Memory B cell (primary cell): ENCODE results near the gene PAF1.

ENCODE experiments used
- ATAC-seq: fragments of 150-1000 bp; cut with Tn5 transposase; 2 replicates; pipeline ENCODE4 v1.10.0; 2021; ENCODE audit warnings: low read depth, mild to moderate bottlenecking, moderate library complexity
- DNase-seq, 2 donors: peaks; one replicate each; pipeline ENCODE4 v3.0.0; 2022; ENCODE audit warnings: low spot score in 2 of 2
- H3K27ac Mint-ChIP-seq: one replicate; pipeline ENCODE4 v1.8.0; 2022; ENCODE audit warnings: mild to moderate bottlenecking, moderate library complexity, mixed read lengths
- H3K27me3 Mint-ChIP-seq: one replicate; pipeline ENCODE4 v1.8.0; 2022; ENCODE audit warnings: mixed read lengths
- H3K36me3 Mint-ChIP-seq: one replicate; pipeline ENCODE4 v1.8.0; 2022; ENCODE audit warnings: mild to moderate bottlenecking, mixed read lengths
- H3K4me1 Mint-ChIP-seq: one replicate; pipeline ENCODE4 v1.8.0; 2022; ENCODE audit warnings: mixed read lengths
- H3K4me3 Mint-ChIP-seq: one replicate; pipeline ENCODE4 v1.8.0; 2022; ENCODE audit warnings: mild to moderate bottlenecking, moderate library complexity, mixed read lengths
- H3K9me3 Mint-ChIP-seq: one replicate; pipeline ENCODE4 v1.8.0; 2022; ENCODE audit warnings: mixed read lengths

PAF1 gene

GRCh38 chr19:39405261-39405957 lies 14.5 kb upstream of the PAF1 start:
- ATAC-seq (no peak), DNase-seq (no peak)
- Mint-ChIP-seq H3K27me3 (no peaks in the 10 kb centered on the region), H3K4me1 (peaks cover 46% of the 10 kb centered on the region), H3K4me3 (peak overlapping the region; percentile 96), H3K27ac (peak overlapping the region; percentile 96), H3K36me3 (peaks cover 19% of the 10 kb centered on the region), H3K9me3 (no peaks in the 10 kb centered on the region)

GRCh38 chr19:39403331-39404312 lies 12.7 kb upstream of the PAF1 start:
- Mint-ChIP-seq H3K36me3 (peaks cover 16% of the 10 kb centered on the region), H3K4me3 (peak overlapping the region; percentile 96), H3K4me1 (peaks cover 48% of the 10 kb centered on the region), H3K27me3 (no peaks in the 10 kb centered on the region), H3K9me3 (no peaks in the 10 kb centered on the region), H3K27ac (peak overlapping the region; percentile 96)
- peak; percentile 44 for ATAC-seq
- DNase-seq: peak; percentile 91 to 96

GRCh38 chr19:39402346-39403300 lies 11.7 kb upstream of the PAF1 start:
- peak overlapping the region; percentile 96 for H3K4me3 Mint-ChIP-seq
- no peaks in the 10 kb centered on the region for H3K27me3 Mint-ChIP-seq
- peak overlapping the region; percentile 96 for H3K27ac Mint-ChIP-seq
- peak; percentile 81 to 87 for DNase-seq
- ATAC-seq: peak; percentile 12
- peaks cover 7% of the 10 kb centered on the region for H3K36me3 Mint-ChIP-seq
- peaks cover 49% of the 10 kb centered on the region for H3K4me1 Mint-ChIP-seq
- no peaks in the 10 kb centered on the region for H3K9me3 Mint-ChIP-seq

GRCh38 chr19:39401549-39402345 lies 10.8 kb upstream of the PAF1 start:
- Mint-ChIP-seq H3K27ac (peak overlapping the region; percentile 96), H3K4me1 (peaks cover 51% of the 10 kb centered on the region), H3K9me3 (no peaks in the 10 kb centered on the region), H3K36me3 (peaks cover 4% of the 10 kb centered on the region), H3K4me3 (peak overlapping the region; percentile 96), H3K27me3 (no peaks in the 10 kb centered on the region)
- peak; percentile 21 for ATAC-seq
- peak; percentile 64 to 65 for DNase-seq

- H3K27me3 Mint-ChIP-seq: no peaks in the 10 kb centered on the region
- H3K4me1 Mint-ChIP-seq: peaks cover 48% of the 10 kb centered on the region
- peak overlapping the region; percentile 96 for H3K27ac Mint-ChIP-seq
- ATAC-seq (no peak), DNase-seq (peak in 1 of 2 donors; percentile 36)
- peak overlapping the region; percentile 96 for H3K4me3 Mint-ChIP-seq
- peaks cover 4% of the 10 kb centered on the region for H3K36me3 Mint-ChIP-seq
- no peaks in the 10 kb centered on the region for H3K9me3 Mint-ChIP-seq
Measured at GRCh38 chr19:39401070-39401548, 10.2 kb upstream of the PAF1 start.

- ATAC-seq: no peak
- Mint-ChIP-seq H3K36me3 (peaks cover 11% of the 10 kb centered on the region), H3K27ac (peak overlapping the region; percentile 96), H3K4me3 (peak overlapping the region; percentile 33), H3K9me3 (no peaks in the 10 kb centered on the region), H3K4me1 (peaks cover 46% of the 10 kb centered on the region), H3K27me3 (no peaks in the 10 kb centered on the region)
- no peak for DNase-seq
Measured at GRCh38 chr19:39400061-39400460, 9.2 kb upstream of the PAF1 start.

- Mint-ChIP-seq H3K4me3 (peak overlapping the region; percentile 33), H3K4me1 (peaks cover 45% of the 10 kb centered on the region), H3K27ac (peak overlapping the region; percentile 96), H3K36me3 (peaks cover 13% of the 10 kb centered on the region), H3K9me3 (no peaks in the 10 kb centered on the region), H3K27me3 (no peaks in the 10 kb centered on the region)
- DNase-seq (no peak), ATAC-seq (no peak)
Measured at GRCh38 chr19:39399668-39400050, 8.8 kb upstream of the PAF1 start.

GRCh38 chr19:39398297-39398864 lies 7.5 kb upstream of the PAF1 start:
- Mint-ChIP-seq H3K4me3 (peak overlapping the region; percentile 61), H3K27me3 (no peaks in the 10 kb centered on the region), H3K9me3 (no peaks in the 10 kb centered on the region), H3K36me3 (peaks cover 17% of the 10 kb centered on the region), H3K4me1 (peaks cover 44% of the 10 kb centered on the region), H3K27ac (peak overlapping the region; percentile 96)
- no peak for ATAC-seq
- DNase-seq: peak in 1 of 2 donors; percentile 30

GRCh38 chr19:39397360-39398296 lies 6.7 kb upstream of the PAF1 start:
- no peaks in the 10 kb centered on the region for H3K9me3 Mint-ChIP-seq
- H3K4me3 Mint-ChIP-seq: peak overlapping the region; percentile 61
- DNase-seq: peak; percentile 95
- H3K27me3 Mint-ChIP-seq: no peaks in the 10 kb centered on the region
- peak; percentile 60 for ATAC-seq
- H3K36me3 Mint-ChIP-seq: peaks cover 17% of the 10 kb centered on the region
- peaks cover 41% of the 10 kb centered on the region for H3K4me1 Mint-ChIP-seq
- H3K27ac Mint-ChIP-seq: peak overlapping the region; percentile 90

- Mint-ChIP-seq H3K27ac (peak overlapping the region; percentile 98), H3K9me3 (no peaks in the 10 kb centered on the region), H3K27me3 (no peaks in the 10 kb centered on the region), H3K4me1 (peaks cover 20% of the 10 kb centered on the region), H3K36me3 (peaks cover 24% of the 10 kb centered on the region), H3K4me3 (peak overlapping the region; percentile 96)
- DNase-seq (no peak), ATAC-seq (no peak)
Measured at GRCh38 chr19:39390451-39390750, 505 bp downstream of the PAF1 start.

- peak overlapping the region; percentile 98 for H3K27ac Mint-ChIP-seq
- no peak for DNase-seq
- peak overlapping the region; percentile 96 for H3K4me3 Mint-ChIP-seq
- ATAC-seq: no peak
- no peaks in the 10 kb centered on the region for H3K27me3 Mint-ChIP-seq
- peaks cover 21% of the 10 kb centered on the region for H3K36me3 Mint-ChIP-seq
- H3K9me3 Mint-ChIP-seq: no peaks in the 10 kb centered on the region
- peaks cover 23% of the 10 kb centered on the region for H3K4me1 Mint-ChIP-seq
Measured at GRCh38 chr19:39389631-39390414, 1.1 kb downstream of the PAF1 start.
